K562 (cell line): ENCODE results near the gene TXLNG. TPM values are rescaled to one million over a fixed set of nuclear protein-coding genes. Genes with fewer than 3 reads are reported as not detected.

Experiments used
- CC2D1A ChIP-seq: fragments of 450-650 bp; IDR thresholded peaks from 2 replicates; pipeline ENCODE4 v1.6.1; 2017; ENCODE audit warnings: mild to moderate bottlenecking
- FOXM1 ChIP-seq, 2 experiments: fragments of 450-650 bp in 1 of 2; sonication (generic) in 1 of 2; formaldehyde crosslinking in 1 of 2; IDR thresholded peaks; 2 replicates each; pipeline versions ENCODE4 v1.6.1 to v1.9.0; 2017 to 2022; ENCODE audit warnings: low read depth in 2 of 2, mild to moderate bottlenecking in 2 of 2, missing genetic modification reagents in 1 of 2, moderate library complexity in 1 of 2
- POLR2AphosphoS5 ChIP-seq: IDR thresholded peaks from 2 replicates; pipeline ENCODE4 v1.6.1; 2011; ENCODE audit warnings: mild to moderate bottlenecking, low read depth, low read length, moderate library complexity; ENCODE audit not compliant: control insufficient read depth, insufficient read depth
- RBM25 ChIP-seq: fragments of 200-400 bp; formaldehyde crosslinking; IDR thresholded peaks from 2 replicates; pipeline ENCODE4 v1.6.1; 2018; ENCODE audit warnings: low read length, low read depth, moderate library complexity; ENCODE audit not compliant: severe bottlenecking
- ZNF165 ChIP-seq: fragments of 250-450 bp; sonication (Bioruptor Pico); IDR thresholded peaks from 2 replicates; pipeline ENCODE4 v1.4.0; 2020; ENCODE audit warnings: borderline replicate concordance
- ZNF407 ChIP-seq: fragments of 450-650 bp; IDR thresholded peaks from 2 replicates; pipeline ENCODE4 v1.6.1; 2016; ENCODE audit warnings: low read depth
- polyA plus RNA-seq, 8 experiments: library from polyadenylated mRNA; depleted of rRNA in 4 of 8; stranded (reverse) in 5 of 8; unstranded in 3 of 8; fragments of >200 nt; fragmentation: Nextera tagmentation in 2 of 8; fragmentation: Illumina TruSeq in 1 of 8; extraction: Ambion mirVana in 2 of 8; extraction: Trizol in 1 of 8; gene quantifications; 2 replicates each; pipeline versions ENCODE4 v1.2.1 to v1.2.3, GENCODE V29; 2011 to 2014; ENCODE audit warnings: inconsistent platforms in 1 of 8, missing spikeins in 1 of 8
- total RNA-seq, 7 experiments: library from RNA; depleted of rRNA in 6 of 7; stranded (reverse); fragments of >200 nt in 6 of 7; fragmentation: Illumina TruSeq in 2 of 7; extraction: Trizol in 2 of 7; gene quantifications; 2 replicates each; pipeline versions ENCODE4 v1.2.1 to v1.2.3, GENCODE V29; 2011 to 2021; ENCODE audit warnings: low replicate concordance in 1 of 7

Gene TXLNG
- total and polyA plus RNA-seq, 9 of the 15 experiments (the other 6 are each of a cell fraction or from before 2014, with no cell fraction given), result 13.1 to 47.0 (median 31.6) TPM

GRCh38 chrX:16772460-16772859 is 13.8 kb upstream of the TXLNG start (continued):
- TF ChIP-seq ZNF165 (CRISPR knock-in tag), result no peak
- TF ChIP-seq POLR2AphosphoS5, result no peak
- TF ChIP-seq ZNF407, result no peak
- TF ChIP-seq RBM25, result peak; percentile 19
- peak; percentile 56; the same call in 1 of the 2 replicates for TF ChIP-seq FOXM1 (IDR thresholded peaks at IDR 0.05; ENCODE audit: low read depth)
- TF ChIP-seq FOXM1 (CRISPR knock-in tag; IDR thresholded peaks at IDR 0.05; ENCODE audit: low read depth), result no peak
- peak; percentile 88 for TF ChIP-seq CC2D1A
- TF ChIP-seq, all 486 proteins: peak for 11
